Mucosa of gallbladder (tissue), 1 donor: ENCODE data around the gene ENO4. TPM values are rescaled to one million over a fixed set of nuclear protein-coding genes. Genes with fewer than 3 reads are reported as not detected.

ENCODE experiments used
- DNase-seq: peaks from one replicate; pipeline ENCODE4 v3.0.0-alpha.2; 2020; ENCODE audit warnings: low spot score
- total RNA-seq: library from RNA; stranded (reverse); gene quantifications from one replicate; pipeline ENCODE4 v1.2.1, GENCODE V29; 2021
- donor health status: DM: no; HTN: no; CAD: no.

Gene ENO4
- total RNA-seq, 1 donor from 2014 or later, result 0.20 TPM

- no peak for DNase-seq
Observed at GRCh38 chr10:116831086-116831485, 18.2 kb upstream of the ENO4 start.

- DNase-seq, result no peak
Observed at GRCh38 chr10:116831790-116832189, 17.5 kb upstream of the ENO4 start.

GRCh38 chr10:116833986-116834985 lies 15.0 kb upstream of the ENO4 start:
- DNase-seq, result no peak

- no peak for DNase-seq
Observed at GRCh38 chr10:116835658-116836057, 13.6 kb upstream of the ENO4 start.

GRCh38 chr10:116836083-116836482 lies 13.2 kb upstream of the ENO4 start:
- DNase-seq, result no peak

- no peak for DNase-seq
Observed at GRCh38 chr10:116836902-116837523, 12.3 kb upstream of the ENO4 start.

- no peak for DNase-seq
Observed at GRCh38 chr10:116838143-116838725, 11.1 kb upstream of the ENO4 start.

- no peak for DNase-seq
Observed at GRCh38 chr10:116840389-116841075, 8.8 kb upstream of the ENO4 start.

- no peak for DNase-seq
Observed at GRCh38 chr10:116845823-116846222, 3.5 kb upstream of the ENO4 start.

- DNase-seq, result no peak
Observed at GRCh38 chr10:116848032-116848943, 1.0 kb upstream of the ENO4 start.

- no peak for DNase-seq
Observed at GRCh38 chr10:116848944-116849247, 403 bp upstream of the ENO4 start.

- no peak for DNase-seq
Observed at GRCh38 chr10:116850058-116850611, 836 bp downstream of the ENO4 start.

- no peak for DNase-seq
Observed at GRCh38 chr10:116852246-116852645, 2.9 kb downstream of the ENO4 start.

GRCh38 chr10:116853287-116853686 lies 4.0 kb downstream of the ENO4 start:
- no peak for DNase-seq

- no peak for DNase-seq
Observed at GRCh38 chr10:116853701-116854100, 4.4 kb downstream of the ENO4 start.

- DNase-seq, result no peak
Observed at GRCh38 chr10:116857156-116857555, 7.9 kb downstream of the ENO4 start.

GRCh38 chr10:116861796-116862195 lies 12.5 kb downstream of the ENO4 start:
- no peak for DNase-seq

- DNase-seq, result no peak
Observed at GRCh38 chr10:116864436-116864835, 15.1 kb downstream of the ENO4 start.

GRCh38 chr10:116866066-116866465 lies 16.8 kb downstream of the ENO4 start:
- DNase-seq, result no peak

GRCh38 chr10:116866987-116867595 lies 17.8 kb downstream of the ENO4 start:
- DNase-seq, result no peak
